GM12891 (cell line): ENCODE measurements around the gene SUSD5.

Experiments
- PAX5 ChIP-seq: IDR thresholded peaks from 2 replicates; pipeline ENCODE4 v1.6.1; 2011; ENCODE audit warnings: low read length, moderate library complexity, mild to moderate bottlenecking; ENCODE audit not compliant: insufficient read depth, severe bottlenecking
- POLR2A ChIP-seq: IDR thresholded peaks from 2 replicates; pipeline ENCODE4 v1.6.1; 2011; ENCODE audit warnings: low read depth, low read length, control low read depth
- POLR2AphosphoS5 ChIP-seq: IDR thresholded peaks from 2 replicates; pipeline ENCODE4 v1.6.1; 2011; ENCODE audit warnings: low read depth, low read length, control low read depth
- POU2F2 ChIP-seq: IDR thresholded peaks from 2 replicates; pipeline ENCODE4 v1.6.1; 2011; ENCODE audit warnings: low read depth, mild to moderate bottlenecking, control low read depth, low read length, moderate library complexity
- SPI1 ChIP-seq: IDR thresholded peaks from 2 replicates; pipeline ENCODE4 v1.6.1; 2011; ENCODE audit warnings: low read depth, low read length, control low read depth
- TAF1 ChIP-seq: IDR thresholded peaks from 2 replicates; pipeline ENCODE4 v1.6.1; 2011; ENCODE audit warnings: low read depth, low read length, control low read depth

DNA sequence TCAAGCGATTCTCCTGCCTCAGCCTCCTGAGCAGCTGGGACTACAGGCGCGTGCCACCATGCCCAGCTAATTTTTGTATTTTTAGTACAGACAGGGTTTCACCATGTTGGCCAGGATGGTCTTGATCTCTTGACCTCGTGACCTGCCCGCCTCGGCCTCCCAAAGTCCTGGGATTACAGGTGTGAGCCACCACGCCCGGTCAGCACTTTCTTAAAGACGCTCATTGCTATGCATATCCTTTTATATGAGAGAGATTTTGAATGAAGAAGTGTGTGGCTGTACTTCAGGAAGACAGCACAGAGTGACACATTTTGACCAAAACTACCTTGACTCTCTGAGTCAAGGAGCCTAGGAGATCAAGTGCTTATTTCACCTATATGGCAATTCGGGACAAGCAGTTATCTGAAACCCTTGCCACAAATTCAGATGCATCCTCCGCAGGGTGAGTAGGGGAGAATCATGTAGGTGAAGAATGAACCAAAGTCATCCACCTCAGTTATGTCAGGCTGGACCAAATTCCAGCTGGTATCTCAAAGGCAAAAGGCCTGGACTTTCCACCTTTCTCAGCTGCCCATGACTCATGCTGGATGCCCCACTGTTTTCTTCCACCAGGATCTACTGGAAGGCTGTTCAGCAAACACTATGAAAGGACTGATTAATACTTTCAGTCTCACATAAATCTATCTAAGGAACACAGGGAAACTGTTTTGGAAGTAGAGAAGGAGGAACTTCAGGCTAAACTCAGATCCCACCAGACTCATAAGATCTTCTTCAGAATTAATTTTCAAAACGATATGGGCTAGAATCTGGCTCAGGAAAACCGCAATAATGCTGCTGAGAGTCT, 31.9 kb downstream of the SUSD5 start:
- TF ChIP-seq TAF1: no peak
- TF ChIP-seq POLR2A: no peak
- no peak for TF ChIP-seq POLR2AphosphoS5
- no peak for TF ChIP-seq PAX5
- TF ChIP-seq POU2F2: no peak
- no peak for TF ChIP-seq SPI1
